ENCODE measurements around the gene URB2. TPM values are rescaled to one million over a fixed set of nuclear protein-coding genes. Genes with fewer than 3 reads are reported as not detected.

The URB2 gene
- total RNA-seq, 1 experiment from 2014 or later, result 53.2 TPM

DNA sequence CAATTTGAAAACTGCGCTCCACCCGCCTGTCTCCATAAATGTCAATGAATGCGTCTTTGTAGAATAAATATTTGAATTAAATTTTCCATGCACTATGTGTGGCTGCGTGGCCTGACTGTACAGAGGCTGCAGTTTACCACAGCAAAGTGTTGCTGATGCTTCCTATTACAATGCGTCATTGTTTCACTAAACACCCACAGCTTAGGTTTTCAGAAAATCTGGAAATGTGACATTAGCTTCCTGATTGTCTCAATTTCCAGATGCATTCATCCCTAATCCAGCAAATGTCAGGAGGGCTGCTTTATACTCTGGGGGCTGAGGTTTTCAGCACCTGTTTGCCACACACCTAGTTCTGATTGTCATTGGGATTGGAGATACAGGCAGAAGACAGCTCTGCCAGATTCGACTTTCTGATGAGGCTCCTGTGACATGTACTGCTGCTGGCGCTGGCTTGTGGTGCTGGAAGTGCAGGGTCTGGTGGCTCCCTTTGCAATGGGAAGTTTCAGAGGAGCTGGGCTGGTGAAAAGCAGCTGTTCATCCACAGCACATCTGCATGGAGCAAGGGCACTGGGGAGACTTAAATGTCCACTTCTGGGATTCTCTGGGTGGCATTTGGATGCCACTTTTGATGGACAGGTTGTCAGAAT lies 40.0 kb downstream of the URB2 start:
- TF ChIP-seq, protein P1, sequence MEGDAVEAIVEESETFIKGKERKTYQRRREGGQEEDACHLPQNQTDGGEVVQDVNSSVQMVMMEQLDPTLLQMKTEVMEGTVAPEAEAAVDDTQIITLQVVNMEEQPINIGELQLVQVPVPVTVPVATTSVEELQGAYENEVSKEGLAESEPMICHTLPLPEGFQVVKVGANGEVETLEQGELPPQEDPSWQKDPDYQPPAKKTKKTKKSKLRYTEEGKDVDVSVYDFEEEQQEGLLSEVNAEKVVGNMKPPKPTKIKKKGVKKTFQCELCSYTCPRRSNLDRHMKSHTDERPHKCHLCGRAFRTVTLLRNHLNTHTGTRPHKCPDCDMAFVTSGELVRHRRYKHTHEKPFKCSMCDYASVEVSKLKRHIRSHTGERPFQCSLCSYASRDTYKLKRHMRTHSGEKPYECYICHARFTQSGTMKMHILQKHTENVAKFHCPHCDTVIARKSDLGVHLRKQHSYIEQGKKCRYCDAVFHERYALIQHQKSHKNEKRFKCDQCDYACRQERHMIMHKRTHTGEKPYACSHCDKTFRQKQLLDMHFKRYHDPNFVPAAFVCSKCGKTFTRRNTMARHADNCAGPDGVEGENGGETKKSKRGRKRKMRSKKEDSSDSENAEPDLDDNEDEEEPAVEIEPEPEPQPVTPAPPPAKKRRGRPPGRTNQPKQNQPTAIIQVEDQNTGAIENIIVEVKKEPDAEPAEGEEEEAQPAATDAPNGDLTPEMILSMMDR (conservative IDR thresholded peaks at IDR 0.05), result no peak
- Histone ChIP-seq H3K56ac (ENCODE audit: insufficient read length, low read depth, low read length) (no peak overlapping the region), H2BK5ac (ENCODE audit: insufficient read length, low read length) (no peak overlapping the region), H3K18ac (ENCODE audit: insufficient read length, low read depth, low read length) (no peak overlapping the region), H2BK20ac (ENCODE audit: low read depth, low read length, poor library complexity, severe bottlenecking) (no peak overlapping the region), H3T11ph (ENCODE audit: low read length) (no peak overlapping the region), H4K5ac (ENCODE audit: insufficient read length, low read depth, low read length) (no peak overlapping the region), H4K91ac (ENCODE audit: insufficient read length, low read depth, low read length) (no peak overlapping the region), H2BK15ac (ENCODE audit: low read depth, low read length) (no peak overlapping the region), H2AK5ac (ENCODE audit: insufficient read length, low read length) (no peak overlapping the region), H2BK12ac (ENCODE audit: insufficient read length, low read depth, low read length) (no peak overlapping the region), H2BK120ac (ENCODE audit: low read depth, low read length, poor library complexity, severe bottlenecking) (no peak overlapping the region), H3K9ac (ENCODE audit: extremely low read depth, insufficient read length, low read length) (no peak overlapping the region), H3K23ac (ENCODE audit: insufficient read length, low read depth, low read length) (no peak overlapping the region), H2AFZ (ENCODE audit: low read length) (no peak overlapping the region), H3K27me3 (ENCODE audit: insufficient read depth, low read length) (no peaks in the 10 kb centered on the region), H3K4ac (ENCODE audit: low read depth, low read length) (no peak overlapping the region), H3K23me2 (ENCODE audit: insufficient read length, low read depth, low read length, poor library complexity, severe bottlenecking) (no peaks in the 10 kb centered on the region), H3K9me3 (ENCODE audit: control insufficient read depth, low read depth, low read length) (no peaks in the 10 kb centered on the region), H3K79me2 (ENCODE audit: insufficient read depth, low read length) (no peaks in the 10 kb centered on the region), H3K4me2 (ENCODE audit: insufficient read depth, insufficient read length, low read length) (no peak overlapping the region), H3K79me1 (ENCODE audit: insufficient read depth, low read depth, low read length, poor library complexity, severe bottlenecking) (no peaks in the 10 kb centered on the region), H3K4me1 (ENCODE audit: insufficient read depth, low read length) (no peaks in the 10 kb centered on the region), H4K20me1 (ENCODE audit: control insufficient read depth, insufficient read depth, insufficient read length) (no peaks in the 10 kb centered on the region), H3K14ac (ENCODE audit: insufficient read depth, low read length) (no peak overlapping the region), H3K27ac (ENCODE audit: insufficient read length, low read depth, low read length) (no peak overlapping the region), H4K8ac (replicated peaks; ENCODE audit: insufficient read length, low read depth, low read length) (no peak overlapping the region)
- H3K27ac Mint-ChIP-seq, result peak overlapping the region in 1 of 3 experiments; percentile 88; a peak in 2 of 7 replicates
- peaks cover 0 to 8% (median 8%) of the 10 kb centered on the region in 3 experiments; a peak in 5 of 7 replicates for H3K36me3 Mint-ChIP-seq (ENCODE audit: insufficient read depth in 1 of 3, low read depth in 3 of 3)
- H3K4me1 Mint-ChIP-seq, result peaks cover 4 to 10% of the 10 kb centered on the region in 2 experiments; a peak in 3 of 4 replicates
- H3K27me3 Mint-ChIP-seq (ENCODE audit: low read depth), result no peaks in the 10 kb centered on the region
- no peak for DNase-seq
- H3K4me3 Mint-ChIP-seq, result no peak overlapping the region
- H3K9me3 Mint-ChIP-seq, result no peaks in the 10 kb centered on the region
- WGBS (ENCODE audit: extremely low coverage, insufficient read length, low lambda C conversion rate), result no CpG with 5 or more reads among the region's 7 CpGs

Measured in H9 (cell line).